Sigmoid colon (tissue), 4 donors: ENCODE data around the gene CTNNA2.

Source experiments
- CTCF ChIP-seq, 4 experiments: fragments of 450-650 bp in 3 of 4; fragments of 200-600 bp in 1 of 4; IDR thresholded peaks; one replicate each; pipeline ENCODE4 v1.5.1; 2016 to 2019; ENCODE audit warnings: antibody characterized with exemption in 4 of 4, mild to moderate bottlenecking in 3 of 4, moderate library complexity in 2 of 4
- EP300 ChIP-seq, 4 donors: sonication (generic); formaldehyde crosslinking; IDR thresholded peaks; one replicate each; pipeline ENCODE4 v1.6.1; 2017; ENCODE audit warnings: antibody characterized with exemption in 4 of 4
- POLR2A ChIP-seq, 2 donors: fragments of 450-650 bp; IDR thresholded peaks; one replicate each; pipeline ENCODE4 v1.6.1; 2016; ENCODE audit warnings: antibody characterized with exemption in 2 of 2, mild to moderate bottlenecking in 2 of 2, moderate library complexity in 2 of 2
- POLR2AphosphoS5 ChIP-seq, 4 donors: sonication (generic); formaldehyde crosslinking; IDR thresholded peaks; one replicate each; pipeline ENCODE4 v1.6.1; 2017; ENCODE audit warnings: antibody characterized with exemption in 4 of 4

- TF ChIP-seq POLR2A (IDR thresholded peaks at IDR 0.05) (no peak), CTCF (IDR thresholded peaks at IDR 0.05) (no peak), POLR2AphosphoS5 (IDR thresholded peaks at IDR 0.05) (no peak), EP300 (IDR thresholded peaks at IDR 0.05) (no peak)
These were observed 825.9 kb downstream of the CTNNA2 start for GRCh38 chr2:80338794-80339193.
